HCT116 (cell line): ENCODE results near the gene GPR78. TPM values are rescaled to one million over a fixed set of nuclear protein-coding genes. Genes with fewer than 3 reads are reported as not detected.

Experiments
- ATAC-seq: fragments of 200-7000 bp; cut with Tn5 transposase; 2 replicates; pipeline ENCODE4 v1.9.1; 2020; ENCODE audit warnings: mild to moderate bottlenecking, moderate library complexity
- BruUV-seq: library from RNA; stranded (reverse); fragments of 400-500 nt; replicated peaks from 2 replicates; lab custom pipeline; 2021; lab: Mats Ljungman, UMichigan
- CTCF ChIA-PET: fragments of 300-600 bp; sonication (Branson Sonifier 250); formaldehyde crosslinking; loops from one replicate; lab custom pipeline; 2021; ENCODE audit warnings: antibody characterized with exemption; lab: Charles Lee
- POLR2A ChIA-PET: fragments of 300-600, 350-600 bp; sonication (Branson Sonifier 250); formaldehyde crosslinking; loops from one replicate; lab custom pipeline; 2021; ENCODE audit warnings: antibody characterized with exemption; lab: Charles Lee
- RAD21 ChIA-PET, 2 experiments: fragments of 300-600 bp; sonication (Branson Sonifier 250); formaldehyde crosslinking; loops; one replicate each; lab custom pipeline; 2023; ENCODE audit warnings: low total read pairs in 2 of 2; ENCODE audit not compliant: uncharacterized antibody in 2 of 2, unreplicated experiment in 2 of 2, low non-redundant PET in 1 of 2; lab: Charles Lee
- DNase-seq: peaks from one replicate; pipeline ENCODE4 v3.0.0-alpha.2; 2010; ENCODE audit warnings: low read depth, low spot score
- H2AFZ ChIP-seq: fragments of 200-600 bp; shearing (Covaris generic), sonication (generic); 2 replicates; pipeline ENCODE4 v1.6.1; 2017; ENCODE audit warnings: low read depth, mixed run types, mixed read lengths, antibody characterized with exemption, low read length; ENCODE audit not compliant: poor library complexity, severe bottlenecking
- H3K27ac ChIP-seq: 2 replicates; pipeline ENCODE4 v1.5.1; 2012; ENCODE audit warnings: low read depth, low read length
- H3K27me3 ChIP-seq: fragments of 200-600 bp; sonication (generic); 2 replicates; pipeline ENCODE4 v1.6.1; 2016; ENCODE audit warnings: mixed run types, low read length, mixed read lengths; ENCODE audit not compliant: insufficient read depth
- H3K36me3 ChIP-seq, 2 experiments: fragments of 200-500 bp in 1 of 2; fragments of 200-600 bp in 1 of 2; sonication (Bioruptor generic) in 1 of 2; sonication (generic) in 1 of 2; 2 replicates each; pipeline versions ENCODE4 v1.5.1 to v1.6.1; 2014 to 2016; ENCODE audit warnings: low read length in 2 of 2, inconsistent platforms in 1 of 2, mixed read lengths in 1 of 2, mixed run types in 1 of 2; ENCODE audit not compliant: insufficient read depth in 2 of 2, control insufficient read depth in 1 of 2
- H3K4me1 ChIP-seq, 2 experiments: fragments of 200-600 bp in 1 of 2; sonication (generic) in 1 of 2; 2 replicates each; pipeline versions ENCODE4 v1.5.1 to v1.6.1; 2012 to 2017; ENCODE audit warnings: low read length in 2 of 2, inconsistent platforms in 1 of 2, mild to moderate bottlenecking in 1 of 2, mixed read lengths in 1 of 2, mixed run types in 1 of 2, moderate library complexity in 1 of 2; ENCODE audit not compliant: insufficient read depth in 2 of 2, control insufficient read depth in 1 of 2
- H3K4me2 ChIP-seq: fragments of 200-600 bp; sonication (generic); 2 replicates; pipeline ENCODE4 v1.6.1; 2017; ENCODE audit warnings: mixed run types, low read length, mixed read lengths
- H3K4me3 ChIP-seq, 2 experiments: fragments of 200-600 bp in 1 of 2; sonication (generic) in 1 of 2; replicated peaks in 1 of 2; 2 replicates each; pipeline ENCODE4 v1.5.1; 2011 to 2016; ENCODE audit warnings: low read length in 2 of 2, control low read depth in 1 of 2, low read depth in 1 of 2, mild to moderate bottlenecking in 1 of 2, mixed read lengths in 1 of 2, mixed run types in 1 of 2
- H3K79me2 ChIP-seq: fragments of 200-600 bp; sonication (generic); 2 replicates; pipeline ENCODE4 v1.6.1; 2017; ENCODE audit warnings: mild to moderate bottlenecking, mixed run types, low read length, moderate library complexity, mixed read lengths; ENCODE audit not compliant: insufficient read depth
- H3K9ac ChIP-seq: fragments of 200-600 bp; sonication (generic); 2 replicates; pipeline ENCODE4 v1.6.1; 2016; ENCODE audit warnings: low read length, mixed read lengths
- H3K9me2 ChIP-seq: fragments of 200-600 bp; sonication (generic), shearing (Covaris generic); 2 replicates; pipeline ENCODE4 v1.6.1; 2017; ENCODE audit warnings: mixed run types, mild to moderate bottlenecking, moderate library complexity; ENCODE audit not compliant: insufficient read depth
- H3K9me3 ChIP-seq, 2 experiments: fragments of 200-500 bp in 1 of 2; fragments of 200-600 bp in 1 of 2; sonication (Bioruptor generic) in 1 of 2; sonication (generic) in 1 of 2; 2 replicates each; pipeline ENCODE4 v1.6.1; 2014 to 2017; ENCODE audit warnings: low read length in 2 of 2, mixed read lengths in 2 of 2, inconsistent platforms in 1 of 2, low read depth in 1 of 2, mild to moderate bottlenecking in 1 of 2, mixed run types in 1 of 2, moderate library complexity in 1 of 2; ENCODE audit not compliant: control insufficient read depth in 1 of 2, insufficient read depth in 1 of 2
- H4K20me1 ChIP-seq: fragments of 200-600 bp; sonication (generic), shearing (Covaris generic); 2 replicates; pipeline ENCODE4 v1.6.1; 2017; ENCODE audit warnings: mixed run types, mild to moderate bottlenecking, moderate library complexity; ENCODE audit not compliant: insufficient read depth
- ATF3 ChIP-seq: IDR thresholded peaks from 2 replicates; pipeline ENCODE4 v1.6.1; 2012
- CBX3 ChIP-seq: IDR thresholded peaks from 2 replicates; pipeline ENCODE4 v1.6.1; 2012; ENCODE audit warnings: low read depth
- CEBPB ChIP-seq: IDR thresholded peaks from 2 replicates; pipeline ENCODE4 v1.6.1; 2012; ENCODE audit warnings: low read depth
- CTCF ChIP-seq, 3 experiments: fragments of 200-600 bp in 1 of 3; sonication (generic) in 1 of 3; IDR thresholded peaks in 2 of 3; conservative IDR thresholded peaks in 1 of 3; 2 replicates each; pipeline ENCODE4 v1.5.1; 2012 to 2017; ENCODE audit warnings: low read depth in 2 of 3, low read length in 2 of 3, antibody characterized with exemption in 1 of 3, borderline replicate concordance in 1 of 3, control low read depth in 1 of 3, mild to moderate bottlenecking in 1 of 3, mixed read lengths in 1 of 3, mixed run types in 1 of 3, moderate library complexity in 1 of 3; ENCODE audit not compliant: insufficient read depth in 1 of 3
- EGR1 ChIP-seq: IDR thresholded peaks from 2 replicates; pipeline ENCODE4 v1.6.1; 2012; ENCODE audit warnings: low read depth
- EZH2 ChIP-seq: fragments of 200-600 bp; sonication (generic); IDR thresholded peaks from 2 replicates; pipeline ENCODE4 v1.6.1; 2017; ENCODE audit warnings: antibody characterized with exemption, mixed run types
- EZH2phosphoT487 ChIP-seq: fragments of 200-600 bp; IDR thresholded peaks from 2 replicates; pipeline ENCODE4 v1.6.1; 2018; ENCODE audit warnings: antibody characterized with exemption, borderline replicate concordance
- FOSL1 ChIP-seq: IDR thresholded peaks from 2 replicates; pipeline ENCODE4 v1.6.1; 2012; ENCODE audit warnings: low read depth
- JUND ChIP-seq: IDR thresholded peaks from 2 replicates; pipeline ENCODE4 v1.6.1; 2012
- MAX ChIP-seq: IDR thresholded peaks from 2 replicates; pipeline ENCODE4 v1.6.1; 2012
- POLR2AphosphoS5 ChIP-seq: IDR thresholded peaks from 2 replicates; pipeline ENCODE4 v1.6.1; 2011; ENCODE audit warnings: mild to moderate bottlenecking, low read depth, low read length, moderate library complexity
- RAD21 ChIP-seq: IDR thresholded peaks from 2 replicates; pipeline ENCODE4 v1.6.1; 2012; ENCODE audit warnings: low read depth, mild to moderate bottlenecking
- REST ChIP-seq: IDR thresholded peaks from 2 replicates; pipeline ENCODE4 v1.6.1; 2012; ENCODE audit warnings: low read depth
- SRF ChIP-seq: IDR thresholded peaks from 2 replicates; pipeline ENCODE4 v1.6.1; 2012; ENCODE audit warnings: low read depth
- TCF7L2 ChIP-seq: IDR thresholded peaks from 2 replicates; pipeline ENCODE4 v1.7.0; 2011; ENCODE audit warnings: borderline replicate concordance, inconsistent platforms; ENCODE audit not compliant: insufficient read depth, insufficient read length; ENCODE audit errors: extremely low read depth
- YY1 ChIP-seq: IDR thresholded peaks from 2 replicates; pipeline ENCODE4 v1.6.1; 2011; ENCODE audit warnings: low read length, low read depth, moderate library complexity, mild to moderate bottlenecking; ENCODE audit not compliant: insufficient replicate concordance; ENCODE audit errors: extremely low read depth
- ZFX ChIP-seq: fragments of 450-650 bp; IDR thresholded peaks from 2 replicates; pipeline ENCODE4 v1.6.1; 2017
- ZNF274 ChIP-seq: fragments of 200-500 bp; sonication (Bioruptor generic); IDR thresholded peaks from 2 replicates; pipeline ENCODE4 v1.6.1; 2014; ENCODE audit warnings: mild to moderate bottlenecking, low read depth, low read length, inconsistent platforms
- intact Hi-C: fragments of 100-400 bp; cut with micrococcal nuclease; formaldehyde crosslinking; loops from 2 replicates; pipeline ENCODE4 v1.10.0; 2022
- total RNA-seq: library from RNA; stranded (reverse); gene quantifications from one replicate; pipeline ENCODE4 v1.2.1, GENCODE V29; 2021; ENCODE audit not compliant: unreplicated experiment

Gene GPR78
- total RNA-seq, 1 experiment from 2014 or later, result not detected

- DNase-seq, result no peak
- intact Hi-C loops, result loop anchor here (10.0 kb wide), 1 partner anchor 278 kb away; no protein-coding TSS in a partner anchor
Observed at GRCh38 chr4:8606966-8607365, 26.8 kb downstream of the GPR78 start.

More at GRCh38 chr4:8606966-8607365, 26.8 kb downstream of the GPR78 start:
- Histone ChIP-seq H3K27ac (no peak overlapping the region), H4K20me1 (no peaks in the 10 kb centered on the region), H3K9ac (no peak overlapping the region), H3K36me3 (no peaks in the 10 kb centered on the region), H3K4me3 (no peak overlapping the region), H3K9me2 (no peaks in the 10 kb centered on the region), H3K9me3 (no peaks in the 10 kb centered on the region), H2AFZ (no peak overlapping the region), H3K4me2 (no peak overlapping the region), H3K27me3 (0 out of 2 replicates have a peak, but pooled peaks cover 4% of the 10 kb centered on the region), H3K79me2 (no peaks in the 10 kb centered on the region), H3K4me1 (no peaks in the 10 kb centered on the region)
- BruUV-seq, result no TSS peak
- no peak for TF ChIP-seq ATF3
- TF ChIP-seq CTCF (IDR thresholded peaks at IDR 0.05 in 2 of 3, conservative IDR thresholded peaks at IDR 0.05 in 1 of 3; ENCODE audit: borderline replicate concordance in 1 of 3, insufficient read depth in 1 of 3, low read depth in 2 of 3, low read length in 2 of 3), result no peak
- no peak for TF ChIP-seq CBX3
- no peak for TF ChIP-seq EGR1
- no peak for TF ChIP-seq CEBPB
- TF ChIP-seq YY1, result no peak
- TF ChIP-seq JUND, result no peak
- TF ChIP-seq FOSL1, result no peak
- no peak for TF ChIP-seq SRF
- TF ChIP-seq ZNF274, result no peak
- TF ChIP-seq RAD21, result no peak
- TF ChIP-seq REST, result no peak
- no peak for TF ChIP-seq EZH2
- TF ChIP-seq EZH2phosphoT487, result no peak
- no peak for TF ChIP-seq TCF7L2
- TF ChIP-seq POLR2AphosphoS5, result no peak
- no peak for TF ChIP-seq ZFX
- no peak for TF ChIP-seq MAX
- ChIA-PET RAD21 (interaction anchor here in 1 of 2 experiments (1.2 kb wide), 1 partner anchor 310 kb away, joined by 3 read pairs; no protein-coding TSS in a partner anchor), CTCF (interaction anchor here (1.0 to 1.7 kb wide), 7 partner anchors 8 to 313 kb away, joined by 3 to 15 read pairs (median 4); no protein-coding TSS in a partner anchor), POLR2A (no interaction called here)
- no peak for ATAC-seq
